Mucosa of gallbladder (tissue), 1 donor: ENCODE data around the gene PRLR. TPM values are rescaled to one million over a fixed set of nuclear protein-coding genes. Genes with fewer than 3 reads are reported as not detected.
"Not testable (repeated sequence)": the region's sequence is repeated elsewhere in the genome, so short reads cannot be mapped to it uniquely, and the experiment has no call there.

Source experiments
- DNase-seq: peaks from one replicate; pipeline ENCODE4 v3.0.0-alpha.2; 2020; ENCODE audit warnings: low spot score
- total RNA-seq: library from RNA; stranded (reverse); gene quantifications from one replicate; pipeline ENCODE4 v1.2.1, GENCODE V29; 2021
- donor health status: DM: no; HTN: no; CAD: no.

PRLR gene
- total RNA-seq, 1 donor from 2014 or later: 9.3 TPM

DNA sequence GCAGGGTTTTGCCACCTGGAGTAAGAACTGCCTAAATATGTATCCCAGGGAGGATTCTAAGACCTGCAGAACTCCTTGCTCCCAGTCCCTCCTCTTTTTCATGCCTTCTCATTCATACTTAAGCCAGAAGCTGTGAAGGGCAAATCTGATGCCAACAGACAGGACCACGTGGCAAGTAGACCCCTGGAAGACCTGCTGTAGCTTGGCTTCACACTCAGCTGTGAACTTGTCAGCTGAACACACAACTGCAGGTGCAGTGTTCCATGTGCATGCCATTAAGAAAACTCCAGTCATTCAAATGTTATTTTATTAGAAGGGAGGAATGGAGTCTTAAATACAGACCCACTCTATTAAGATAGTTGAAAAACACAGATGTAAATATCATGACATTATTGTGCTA, 103.3 kb downstream of the PRLR start:
- no peak for DNase-seq

DNA sequence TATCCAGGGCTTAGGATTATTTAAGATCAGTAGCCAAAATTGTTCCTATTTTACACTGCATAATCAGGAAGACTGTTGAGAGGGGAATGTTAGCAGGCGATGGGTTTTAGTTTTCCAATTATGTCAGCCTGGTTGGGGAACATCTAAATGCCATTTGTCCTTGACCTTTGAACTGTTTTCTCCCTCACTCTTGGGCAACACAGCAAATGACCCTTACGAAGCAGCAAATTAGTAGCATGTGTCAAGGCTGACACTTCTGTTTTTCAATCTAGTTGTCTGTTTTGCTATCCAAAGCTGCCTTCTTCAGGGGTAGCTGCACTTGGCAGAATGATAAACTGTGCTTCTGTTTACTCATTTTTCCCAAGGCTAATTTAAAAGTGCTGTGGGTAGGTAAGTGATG, 104.5 kb downstream of the PRLR start:
- DNase-seq: no peak

GRCh38 chr5:35124932-35125331, 105.4 kb downstream of the PRLR start:
- DNase-seq: no peak

DNA sequence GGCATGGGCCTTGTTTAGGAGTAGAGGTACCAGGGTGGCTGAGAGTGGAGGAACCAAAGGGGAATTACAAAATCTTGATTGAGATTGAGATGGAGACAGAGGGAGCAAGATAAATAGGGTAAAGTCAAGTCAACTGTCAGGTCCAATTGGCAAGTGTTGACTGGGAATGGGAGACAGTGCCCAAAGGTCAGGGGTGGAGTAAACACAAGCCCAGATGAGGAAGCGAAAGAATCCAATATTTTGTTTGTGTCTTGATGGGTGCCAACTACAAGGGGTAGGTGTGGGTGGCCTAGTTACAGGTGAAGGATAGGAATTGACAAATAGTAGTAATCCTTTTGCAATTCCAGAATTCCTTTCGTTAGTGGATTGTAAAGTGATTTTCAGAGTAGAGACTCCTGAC, 107.5 kb downstream of the PRLR start:
- DNase-seq: no peak

- no peak for DNase-seq
Observed at GRCh38 chr5:35120715-35121114, 109.6 kb downstream of the PRLR start.

DNA sequence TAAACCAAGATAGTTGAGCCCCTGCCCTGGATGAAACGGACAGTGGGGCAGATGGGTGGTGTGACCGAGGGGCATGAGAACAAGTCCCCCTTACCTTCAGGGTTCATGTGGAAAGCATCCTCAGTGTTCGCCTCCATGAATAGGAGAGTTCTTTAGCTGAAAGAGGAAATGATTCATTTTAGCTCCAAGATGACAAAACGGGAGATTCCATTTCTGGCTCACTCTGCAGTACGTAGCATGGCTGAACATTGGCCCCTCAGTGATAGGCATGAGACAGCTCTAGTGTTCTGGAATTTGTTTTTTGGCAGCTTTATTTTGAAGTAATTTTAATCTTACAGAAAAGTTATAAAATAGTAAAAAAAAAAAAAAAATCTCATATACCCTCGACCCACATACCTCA, 112.3 kb downstream of the PRLR start:
- no peak for DNase-seq

GRCh38 chr5:35115920-35116319, 114.4 kb downstream of the PRLR start:
- no peak for DNase-seq

- no peak for DNase-seq
Observed at GRCh38 chr5:35114698-35115097, 115.6 kb downstream of the PRLR start.

DNA sequence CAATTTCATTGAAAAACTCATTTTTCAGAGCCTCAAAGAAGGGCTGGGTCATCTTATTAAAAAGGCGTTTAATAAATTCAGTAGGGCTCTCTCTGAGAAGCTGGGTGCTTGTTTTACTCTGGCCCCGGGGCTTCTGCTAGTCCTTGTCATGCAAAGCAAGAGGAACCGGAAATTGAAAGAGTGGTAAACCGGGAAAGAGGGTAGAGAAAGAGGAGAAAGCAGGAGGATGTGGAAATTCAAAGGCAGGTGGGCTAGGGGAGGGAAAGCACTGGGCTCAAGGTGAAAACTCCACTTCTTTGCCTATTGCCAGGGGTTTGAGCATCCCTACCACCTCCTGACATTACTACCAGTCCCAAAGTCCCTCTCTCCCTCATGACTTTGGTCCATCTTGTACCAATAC, 118.0 kb downstream of the PRLR start:
- no peak for DNase-seq

- not testable (repeated sequence) for DNase-seq
Observed at GRCh38 chr5:35104550-35104949, 125.7 kb downstream of the PRLR start.

DNA sequence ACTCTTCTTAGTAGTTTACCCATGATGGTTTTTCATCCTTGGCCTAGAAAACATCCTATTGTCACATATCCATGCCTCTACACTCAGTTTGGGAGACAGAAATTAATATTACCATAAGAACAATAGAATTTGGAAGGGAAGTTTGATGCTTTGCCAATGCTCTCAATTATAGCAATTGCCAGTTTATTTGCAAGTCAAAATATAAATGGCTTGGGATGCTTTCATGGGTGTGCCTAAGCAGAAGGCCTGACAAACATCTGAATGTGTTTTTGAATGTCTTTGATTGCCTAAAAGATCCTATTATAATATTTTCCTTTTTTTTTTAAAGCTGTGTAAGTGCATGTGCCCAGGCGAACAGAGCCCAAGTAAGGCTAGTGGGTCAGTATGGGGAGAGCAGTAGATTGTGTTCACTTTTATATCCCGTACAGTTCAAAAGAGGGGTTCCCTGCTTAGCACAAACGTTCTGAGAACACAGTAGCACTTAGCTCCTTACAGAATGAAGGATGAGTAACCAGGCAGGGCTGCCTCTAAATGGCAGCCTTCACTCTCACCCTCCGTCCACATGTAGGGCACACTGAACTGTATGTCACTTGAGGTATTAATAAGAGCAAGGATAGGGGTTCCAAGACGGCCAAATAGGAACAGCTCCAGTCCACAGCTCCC, 126.5 kb downstream of the PRLR start:
- DNase-seq: no peak

- DNase-seq: not testable (repeated sequence)
Observed at GRCh38 chr5:35101720-35102119, 128.6 kb downstream of the PRLR start.

DNA sequence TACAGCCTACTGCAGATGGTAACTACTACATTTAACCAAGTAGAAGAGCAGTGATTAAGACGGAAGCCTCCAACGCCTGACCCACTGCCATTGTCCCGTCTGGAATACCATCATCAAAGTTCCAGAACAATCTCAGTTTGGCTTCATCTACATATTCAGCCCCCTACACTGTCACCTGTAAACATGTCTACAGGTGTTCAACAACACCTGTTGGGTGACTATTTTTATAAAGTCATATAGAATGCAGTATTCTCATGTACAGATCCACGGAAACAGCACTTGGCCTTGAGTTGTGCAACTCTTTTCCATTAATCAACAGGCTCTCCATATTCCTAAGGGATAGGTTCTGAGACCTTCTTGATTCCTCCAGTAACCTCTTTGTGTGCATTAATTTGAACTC, 129.3 kb downstream of the PRLR start:
- no peak for DNase-seq

DNA sequence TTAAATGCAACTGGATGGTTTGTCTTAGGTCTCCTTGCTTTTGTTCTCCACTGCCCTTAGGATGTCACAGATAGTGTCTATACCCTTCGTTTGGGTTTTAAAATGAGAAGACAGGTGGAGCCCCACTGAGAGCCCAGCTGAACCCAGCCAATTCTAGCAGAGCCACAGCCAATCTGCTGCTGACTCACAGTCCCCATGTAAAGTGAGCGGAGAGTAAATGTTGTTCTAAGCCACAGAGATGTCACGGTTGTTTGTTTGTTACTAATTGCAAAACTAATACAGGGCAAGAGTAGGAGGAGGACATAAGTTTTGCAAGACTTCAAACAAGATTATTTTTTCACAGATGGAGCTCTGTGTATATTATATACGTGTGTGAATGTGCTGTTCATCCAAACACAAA, 132.1 kb downstream of the PRLR start:
- no peak for DNase-seq

DNA sequence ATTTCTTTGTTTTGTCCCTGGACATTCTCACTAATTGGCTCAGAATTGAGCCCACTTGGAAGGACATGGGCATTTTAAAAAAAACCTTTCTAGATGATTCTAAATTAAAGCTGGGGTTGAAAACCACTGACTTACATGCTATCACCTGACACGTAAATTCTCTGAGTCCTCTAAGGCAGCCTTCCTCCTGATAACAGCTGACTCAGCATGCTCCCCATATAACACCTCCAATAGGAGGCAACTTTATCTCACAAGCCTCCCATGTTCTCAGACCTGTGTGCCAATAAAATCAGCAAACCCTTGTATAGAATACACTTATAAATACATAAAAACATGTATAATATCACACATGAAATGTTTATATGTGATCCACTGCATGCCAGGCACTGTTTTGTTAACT, 133.4 kb downstream of the PRLR start:
- DNase-seq: no peak

GRCh38 chr5:35096216-35096615, 134.1 kb downstream of the PRLR start:
- DNase-seq: no peak

- DNase-seq: no peak
Observed at GRCh38 chr5:35095366-35095765, 134.9 kb downstream of the PRLR start.

DNA sequence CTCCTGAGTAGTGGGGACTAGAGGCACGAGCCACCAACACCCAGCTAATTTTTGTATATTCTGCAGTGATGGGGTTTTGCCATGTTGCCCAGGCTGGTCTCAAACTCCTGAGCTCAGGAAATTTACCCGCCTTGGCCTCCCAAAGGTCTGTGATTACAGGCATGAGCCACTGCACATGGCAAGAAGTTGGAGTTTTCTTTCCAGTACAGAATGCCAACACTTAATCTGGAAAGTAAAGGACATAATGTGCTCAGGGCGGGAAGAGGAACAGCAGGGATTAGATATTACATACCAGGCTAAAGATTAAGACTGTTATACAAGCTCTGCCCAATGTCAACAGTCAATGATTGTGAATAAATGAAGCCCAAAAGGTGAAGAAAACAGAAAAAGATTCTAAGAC, 135.3 kb downstream of the PRLR start:
- DNase-seq: no peak

- no peak for DNase-seq
Observed at GRCh38 chr5:35092703-35093102, 137.6 kb downstream of the PRLR start.

GRCh38 chr5:35091704-35092103, 138.6 kb downstream of the PRLR start:
- no peak for DNase-seq

GRCh38 chr5:35089334-35090314, 140.7 kb downstream of the PRLR start:
- peak; percentile 63 for DNase-seq

DNA sequence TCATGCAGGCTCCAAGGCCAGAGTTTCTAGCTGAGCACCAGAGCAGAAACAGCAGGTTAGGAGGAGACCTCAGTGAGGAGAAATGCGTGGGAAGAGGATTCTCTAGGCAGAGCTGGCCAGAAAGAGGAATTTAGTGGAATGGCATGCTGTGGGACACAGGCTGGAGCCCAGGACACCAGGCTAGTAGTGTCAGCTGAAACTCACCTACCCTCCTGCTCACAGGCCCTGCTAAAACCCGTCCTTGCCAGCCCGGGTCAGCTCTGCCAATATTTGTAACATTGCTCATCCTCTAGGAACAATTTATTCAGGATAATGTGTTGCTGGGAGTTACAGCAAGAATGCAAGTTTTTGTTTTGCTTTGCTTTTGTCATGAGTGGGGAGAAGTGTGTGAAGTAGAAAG, 142.3 kb downstream of the PRLR start:
- no peak for DNase-seq

GRCh38 chr5:35083150-35083549, 147.1 kb downstream of the PRLR start:
- DNase-seq: no peak
